ENCODE measurements around the gene CCDC154.

CCDC154 gene

GRCh38 chr16:1395444-1396031 is 48.8 kb downstream of the CCDC154 start:
- Mint-ChIP-seq H3K4me1 (no peaks in the 10 kb centered on the region), H3K4me3 (no peak overlapping the region), H3K27ac (no peak overlapping the region), H3K9me3 (no peaks in the 10 kb centered on the region), H3K36me3 (peaks cover 32 to 33% of the 10 kb centered on the region in 2 donors), H3K27me3 (no peaks in the 10 kb centered on the region)
- DNase-seq (no peak), ATAC-seq (replicated peaks) (no peak)

GRCh38 chr16:1394367-1394951 is 49.9 kb downstream of the CCDC154 start:
- Mint-ChIP-seq H3K27me3 (no peaks in the 10 kb centered on the region), H3K9me3 (no peaks in the 10 kb centered on the region), H3K4me3 (no peak overlapping the region), H3K36me3 (peaks cover 36 to 37% of the 10 kb centered on the region in 2 donors), H3K27ac (no peak overlapping the region), H3K4me1 (peaks cover 0 to 4% of the 10 kb centered on the region in 2 donors)
- DNase-seq (no peak), ATAC-seq (replicated peaks) (no peak)

- H3K4me1 Mint-ChIP-seq = peaks cover 0 to 4% of the 10 kb centered on the region in 2 donors
- peaks cover 32 to 33% of the 10 kb centered on the region in 2 donors for H3K36me3 Mint-ChIP-seq
- DNase-seq = no peak
- no peak for ATAC-seq (replicated peaks)
- H3K4me3 Mint-ChIP-seq = no peak overlapping the region
- H3K27me3 Mint-ChIP-seq = no peaks in the 10 kb centered on the region
- H3K9me3 Mint-ChIP-seq = no peaks in the 10 kb centered on the region
- no peak overlapping the region for H3K27ac Mint-ChIP-seq
Observed at GRCh38 chr16:1393613-1394176, 50.7 kb downstream of the CCDC154 start.

- H3K9me3 Mint-ChIP-seq = no peaks in the 10 kb centered on the region
- H3K27me3 Mint-ChIP-seq = no peaks in the 10 kb centered on the region
- no peak for DNase-seq
- H3K36me3 Mint-ChIP-seq = peaks cover 25 to 31% of the 10 kb centered on the region in 2 donors
- no peak for ATAC-seq (replicated peaks)
- H3K27ac Mint-ChIP-seq = no peak overlapping the region
- H3K4me3 Mint-ChIP-seq = no peak overlapping the region
- peaks cover 0 to 4% of the 10 kb centered on the region in 2 donors for H3K4me1 Mint-ChIP-seq
Observed at GRCh38 chr16:1392826-1393225, 51.5 kb downstream of the CCDC154 start.

- H3K9me3 Mint-ChIP-seq = no peaks in the 10 kb centered on the region
- no peaks in the 10 kb centered on the region for H3K27me3 Mint-ChIP-seq
- peaks cover 0 to 4% of the 10 kb centered on the region in 2 donors for H3K4me1 Mint-ChIP-seq
- no peak overlapping the region for H3K27ac Mint-ChIP-seq
- peaks cover 32 to 34% of the 10 kb centered on the region in 2 donors for H3K36me3 Mint-ChIP-seq
- DNase-seq (no peak), ATAC-seq (replicated peaks) (peak; percentile 27 to 34)
- no peak overlapping the region for H3K4me3 Mint-ChIP-seq
Observed at GRCh38 chr16:1390239-1390779, 54.0 kb downstream of the CCDC154 start.

GRCh38 chr16:1389762-1390161 is 54.6 kb downstream of the CCDC154 start:
- H3K4me3 Mint-ChIP-seq = no peak overlapping the region
- ATAC-seq (replicated peaks) (no peak), DNase-seq (no peak)
- peaks cover 0 to 5% of the 10 kb centered on the region in 2 donors for H3K4me1 Mint-ChIP-seq
- H3K9me3 Mint-ChIP-seq = no peaks in the 10 kb centered on the region
- peaks cover 34 to 37% of the 10 kb centered on the region in 2 donors for H3K36me3 Mint-ChIP-seq
- no peaks in the 10 kb centered on the region for H3K27me3 Mint-ChIP-seq
- no peak overlapping the region for H3K27ac Mint-ChIP-seq

GRCh38 chr16:1387331-1387730 is 57.0 kb downstream of the CCDC154 start:
- no peaks in the 10 kb centered on the region for H3K9me3 Mint-ChIP-seq
- ATAC-seq (replicated peaks) (no peak), DNase-seq (no peak)
- no peak overlapping the region for H3K27ac Mint-ChIP-seq
- no peaks in the 10 kb centered on the region for H3K27me3 Mint-ChIP-seq
- H3K4me1 Mint-ChIP-seq = peaks cover 0 to 6% of the 10 kb centered on the region in 2 donors
- no peak overlapping the region for H3K4me3 Mint-ChIP-seq
- peaks cover 28 to 33% of the 10 kb centered on the region in 2 donors for H3K36me3 Mint-ChIP-seq

GRCh38 chr16:1385232-1385631 is 59.1 kb downstream of the CCDC154 start:
- no peaks in the 10 kb centered on the region for H3K27me3 Mint-ChIP-seq
- ATAC-seq (replicated peaks) (no peak), DNase-seq (no peak)
- no peak overlapping the region for H3K27ac Mint-ChIP-seq
- H3K4me1 Mint-ChIP-seq = peaks cover 2 to 4% of the 10 kb centered on the region in 2 donors
- peaks cover 27 to 31% of the 10 kb centered on the region in 2 donors for H3K36me3 Mint-ChIP-seq
- no peak overlapping the region for H3K4me3 Mint-ChIP-seq
- no peaks in the 10 kb centered on the region for H3K9me3 Mint-ChIP-seq

Measured in stimulated activated naive B cell treated with anti-CD40 and anti-IgM and Interleukin-4, amounts not matched to agents 10 μg/mL and 1 μg/mL and 100 μg/mL, for 72 hours (primary cell).